GM12878 (cell line): ENCODE data around the gene SURF4. TPM values are rescaled to one million over a fixed set of nuclear protein-coding genes. Genes with fewer than 3 reads are reported as not detected.

Source experiments
- ATAC-seq: fragments of 200-7000 bp; cut with Tn5 transposase; 3 replicates; pipeline ENCODE4 v1.9.1; 2020; ENCODE audit warnings: mild to moderate bottlenecking, moderate library complexity
- BruUV-seq: library from RNA; stranded (reverse); fragments of 400-500 nt; replicated peaks from 2 replicates; lab custom pipeline; 2021; lab: Mats Ljungman, UMichigan
- CTCF ChIA-PET: fragments of 300-600 bp; sonication (Branson Sonifier 250); formaldehyde crosslinking; extraction: SDS; loops from one replicate; lab custom pipeline; 2021; ENCODE audit warnings: inconsistent platforms; lab: Yijun Ruan, JAX
- POLR2A ChIA-PET: fragments of 350-600 bp; formaldehyde crosslinking; extraction: SDS; loops from one replicate; lab custom pipeline; 2021; ENCODE audit warnings: inconsistent platforms; lab: Charles Lee
- RAD21 ChIA-PET: fragments of 300-600 bp; sonication (Branson Sonifier 250); formaldehyde crosslinking; loops from one replicate; lab custom pipeline; 2023; ENCODE audit warnings: antibody characterized with exemption; ENCODE audit not compliant: unreplicated experiment; lab: Charles Lee
- SMC1A ChIA-PET: fragments of 300-600 bp; sonication (Branson Sonifier 250); formaldehyde crosslinking; loops from one replicate; lab custom pipeline; 2023; ENCODE audit not compliant: unreplicated experiment, uncharacterized antibody; lab: Charles Lee
- DNase-seq: peaks from one replicate; pipeline ENCODE4 v3.0.0-alpha.2; 2011; ENCODE audit warnings: low read depth, low spot score
- FAIRE-seq: peaks from 3 replicates; lab custom pipeline; 2011; peaks lifted over from hg19 to GRCh38; lab: Jason Lieb, UNC
- H2AFZ ChIP-seq: 2 replicates; pipeline ENCODE4 v1.6.0; 2011; ENCODE audit warnings: low read depth, low read length, control low read depth; ENCODE audit not compliant: control insufficient read depth
- H3K27ac ChIP-seq: 2 replicates; pipeline ENCODE4 v1.5.1; 2011; ENCODE audit warnings: control low read depth; ENCODE audit not compliant: control insufficient read depth, insufficient read depth
- H3K27me3 ChIP-seq, 2 experiments: replicated peaks in 1 of 2; 2 replicates each; pipeline versions ENCODE4 v1.6.0 to v1.6.1; 2011; ENCODE audit warnings: low read length in 1 of 2; ENCODE audit not compliant: control insufficient read depth in 2 of 2, insufficient read depth in 2 of 2
- H3K36me3 ChIP-seq, 2 experiments: 2 replicates each; pipeline ENCODE4 v1.5.1; 2011; ENCODE audit warnings: low read length in 1 of 2; ENCODE audit not compliant: control insufficient read depth in 2 of 2, insufficient read depth in 2 of 2
- H3K4me1 ChIP-seq: 2 replicates; pipeline ENCODE4 v1.6.1; 2011; ENCODE audit warnings: mild to moderate bottlenecking, low read length, moderate library complexity, mixed read lengths; ENCODE audit not compliant: control insufficient read depth, insufficient read depth
- H3K4me2 ChIP-seq: 2 replicates; pipeline ENCODE4 v1.6.0; 2011; ENCODE audit warnings: control low read depth; ENCODE audit not compliant: control insufficient read depth, insufficient read depth
- H3K4me3 ChIP-seq: fragments of 200-600 bp; sonication (generic); 2 replicates; pipeline ENCODE4 v1.5.1; 2016
- H3K79me2 ChIP-seq: 2 replicates; pipeline ENCODE4 v1.6.0; 2011; ENCODE audit warnings: low read length; ENCODE audit not compliant: control insufficient read depth, insufficient read depth
- H3K9ac ChIP-seq: 2 replicates; pipeline ENCODE4 v1.8.0; 2011; ENCODE audit warnings: low read length, control low read depth, mixed read lengths; ENCODE audit not compliant: control insufficient read depth, insufficient read depth
- H3K9me3 ChIP-seq: replicated peaks from 3 replicates; pipeline ENCODE4 v1.5.1; 2011; ENCODE audit warnings: mild to moderate bottlenecking, low read length; ENCODE audit not compliant: control insufficient read depth, insufficient read depth
- H4K20me1 ChIP-seq: 2 replicates; pipeline ENCODE4 v1.6.0; 2011; ENCODE audit not compliant: control insufficient read depth, insufficient read depth
- BCL3 ChIP-seq: IDR thresholded peaks from 2 replicates; pipeline ENCODE4 v1.6.1; 2011; ENCODE audit warnings: borderline replicate concordance, low read depth, mild to moderate bottlenecking, moderate library complexity, low read length; ENCODE audit not compliant: insufficient read depth, poor library complexity, severe bottlenecking
- FOXK2 ChIP-seq: fragments of 450-650 bp; IDR thresholded peaks from 2 replicates; pipeline ENCODE4 v1.6.1; 2017; ENCODE audit warnings: mild to moderate bottlenecking, moderate library complexity
- MLLT1 ChIP-seq: fragments of 450-650 bp; IDR thresholded peaks from 2 replicates; pipeline ENCODE4 v1.6.1; 2016; ENCODE audit warnings: mild to moderate bottlenecking
- MTA2 ChIP-seq: fragments of 450-650 bp; IDR thresholded peaks from 2 replicates; pipeline ENCODE4 v1.6.1; 2016; ENCODE audit warnings: low read depth, mild to moderate bottlenecking, moderate library complexity
- MXI1 ChIP-seq: fragments of 150-350 bp; IDR thresholded peaks from 2 replicates; pipeline ENCODE4 v1.6.1; 2011; ENCODE audit warnings: low read depth, mild to moderate bottlenecking, inconsistent platforms, low read length, improper control_type of control experiment
- NFYA ChIP-seq: IDR thresholded peaks from 2 replicates; pipeline ENCODE4 v1.6.1; 2011; ENCODE audit warnings: low read depth, mild to moderate bottlenecking, low read length, improper control_type of control experiment, borderline replicate concordance
- ZNF622 ChIP-seq: fragments of 450-650 bp; IDR thresholded peaks from 2 replicates; pipeline ENCODE4 v1.6.1; 2017; ENCODE audit warnings: mild to moderate bottlenecking, inconsistent platforms
- ZNF687 ChIP-seq: fragments of 450-650 bp; IDR thresholded peaks from 2 replicates; pipeline ENCODE4 v1.6.1; 2017; ENCODE audit warnings: mild to moderate bottlenecking, moderate library complexity
- WGBS: methylation state at CpG from one replicate; pipeline ENCODE4 v1.1.6; 2016; ENCODE audit warnings: low lambda C conversion rate; ENCODE audit not compliant: insufficient replicate concordance, insufficient coverage; ENCODE audit errors: missing lambda C conversion rate; 5-methylcytosine and 5-hydroxymethylcytosine counted together
- in situ Hi-C: fragments of 300-500 bp; cut with MboI; formaldehyde crosslinking; loops from 9 replicates; pipeline ENCODE4 v1.14.3; 2018; ENCODE audit warnings: mixed read lengths
- intact Hi-C: fragments of 100-400 bp; cut with micrococcal nuclease; formaldehyde crosslinking; loops from one replicate; pipeline ENCODE4 v1.14.2; 2022; ENCODE audit not compliant: unreplicated experiment
- polyA plus RNA-seq, 11 experiments: library from polyadenylated mRNA; depleted of rRNA in 4 of 11; unstranded in 6 of 11; stranded (reverse) in 5 of 11; fragments of >200 nt; fragmentation: Nextera tagmentation in 4 of 11; fragmentation: Illumina TruSeq in 1 of 11; extraction: Ambion mirVana in 4 of 11; extraction: Trizol in 1 of 11; gene quantifications; 1 replicate in 1 of 11; 2 replicates in 10 of 11; pipeline versions ENCODE4 v1.2.1 to v1.2.3, GENCODE V29; 2011 to 2016; ENCODE audit warnings: inconsistent platforms in 2 of 11, missing spikeins in 2 of 11, low read depth in 1 of 11
- total RNA-seq, 4 experiments: library from RNA; depleted of rRNA in 3 of 4; stranded (reverse); fragments of >200 nt in 3 of 4; fragmentation: Illumina TruSeq in 1 of 4; extraction: Trizol in 1 of 4; gene quantifications; 2 replicates each; pipeline versions ENCODE4 v1.2.1 to v1.2.3, GENCODE V29; 2013 to 2021

The SURF4 gene
- total and polyA plus RNA-seq, 10 of the 15 experiments (the other 5 are each of a cell fraction or from before 2014, with no cell fraction given) = 6.4 to 134 (median 78.7) TPM

GRCh38 chr9:133378408-133378962 is 2.6 kb upstream of the SURF4 start (continued):
- TF ChIP-seq MLLT1 = no peak

GRCh38 chr9:133377721-133378216 is 1.9 kb upstream of the SURF4 start:
- H3K4me3 ChIP-seq = no peak overlapping the region
- no TSS peak for BruUV-seq
- no peak overlapping the region for H3K4me2 ChIP-seq
- H3K4me1 ChIP-seq = peaks cover 5% of the 10 kb centered on the region
- in situ Hi-C loops = no loop called here
- ChIA-PET CTCF (interaction anchor here (1.2 to 1.8 kb wide), 5 partner anchors 12 to 139 kb away, joined by 3 to 4 read pairs (median 3); no protein-coding TSS in a partner anchor), SMC1A (interaction anchor here (1.7 kb wide), 1 partner anchor 81 kb away, joined by 3 read pairs; no protein-coding TSS in a partner anchor), RAD21 (interaction anchor here (1.1 kb wide), 1 partner anchor 16 kb away, joined by 4 read pairs; no protein-coding TSS in a partner anchor), POLR2A (interaction anchor here (1.0 to 2.9 kb wide), 3 partner anchors 13 to 30 kb away, joined by 4 to 12 read pairs (median 10); partner anchors contain the start of genes MED22, RPL7A, SURF1 and SURF2)
- H3K9me3 ChIP-seq = no peaks in the 10 kb centered on the region; the same call in 2 of the 3 replicates
- FAIRE-seq = no peak
- intact Hi-C loops = loop anchor here (5.0 kb wide), 1 partner anchor 40 kb away; the partner anchor contains the start of gene REXO4
- H3K27me3 ChIP-seq = no peaks in the 10 kb centered on the region
- DNase-seq = no peak
- no peak overlapping the region for H3K27ac ChIP-seq
- TF ChIP-seq ZNF622 (no peak), MTA2 (no peak), NFYA (no peak), BCL3 (no peak), ZNF687 (no peak), MLLT1 (no peak), MXI1 (no peak), FOXK2 (no peak)
- no peaks in the 10 kb centered on the region for H3K36me3 ChIP-seq
- no peak overlapping the region for H2AFZ ChIP-seq
- peaks cover 31% of the 10 kb centered on the region for H3K79me2 ChIP-seq
- no peak overlapping the region for H3K9ac ChIP-seq
- no peak for ATAC-seq
- 38% methylated on average over 6 of the region's 6 CpGs for WGBS
- H4K20me1 ChIP-seq = no peaks in the 10 kb centered on the region
